ENCODE measurements around the gene PPFIA3.
A peak's percentile ranks its signal among the peaks of the same experiment; 100 is the strongest.
"Not testable (repeated sequence)": the region's sequence is repeated elsewhere in the genome, so short reads cannot be mapped to it uniquely, and the experiment has no call there.

PPFIA3 gene

DNA sequence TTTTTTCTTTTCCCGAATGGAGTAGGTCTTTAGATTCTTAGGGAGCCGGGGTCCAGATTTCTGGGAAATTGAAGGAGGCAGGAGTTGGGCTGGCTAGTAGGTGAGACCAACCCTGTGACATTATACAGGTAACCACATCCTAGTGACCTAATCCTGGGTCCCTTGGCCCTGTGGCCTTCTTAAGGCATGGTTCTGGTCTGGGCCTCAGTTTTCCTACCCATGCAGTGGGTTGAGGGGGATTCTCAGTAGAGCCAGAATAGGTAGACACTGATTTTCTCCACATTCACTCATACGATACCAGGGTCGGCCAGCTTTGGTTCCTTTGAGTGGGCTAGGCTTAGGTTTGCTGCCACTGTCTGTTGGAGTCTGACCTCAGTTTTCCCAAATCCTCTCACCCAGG, 7.2 kb downstream of the PPFIA3 start:
- DNase-seq: no peak

- not testable (repeated sequence) for DNase-seq
Observed at GRCh38 chr19:49127225-49127624, 7.9 kb downstream of the PPFIA3 start.

DNA sequence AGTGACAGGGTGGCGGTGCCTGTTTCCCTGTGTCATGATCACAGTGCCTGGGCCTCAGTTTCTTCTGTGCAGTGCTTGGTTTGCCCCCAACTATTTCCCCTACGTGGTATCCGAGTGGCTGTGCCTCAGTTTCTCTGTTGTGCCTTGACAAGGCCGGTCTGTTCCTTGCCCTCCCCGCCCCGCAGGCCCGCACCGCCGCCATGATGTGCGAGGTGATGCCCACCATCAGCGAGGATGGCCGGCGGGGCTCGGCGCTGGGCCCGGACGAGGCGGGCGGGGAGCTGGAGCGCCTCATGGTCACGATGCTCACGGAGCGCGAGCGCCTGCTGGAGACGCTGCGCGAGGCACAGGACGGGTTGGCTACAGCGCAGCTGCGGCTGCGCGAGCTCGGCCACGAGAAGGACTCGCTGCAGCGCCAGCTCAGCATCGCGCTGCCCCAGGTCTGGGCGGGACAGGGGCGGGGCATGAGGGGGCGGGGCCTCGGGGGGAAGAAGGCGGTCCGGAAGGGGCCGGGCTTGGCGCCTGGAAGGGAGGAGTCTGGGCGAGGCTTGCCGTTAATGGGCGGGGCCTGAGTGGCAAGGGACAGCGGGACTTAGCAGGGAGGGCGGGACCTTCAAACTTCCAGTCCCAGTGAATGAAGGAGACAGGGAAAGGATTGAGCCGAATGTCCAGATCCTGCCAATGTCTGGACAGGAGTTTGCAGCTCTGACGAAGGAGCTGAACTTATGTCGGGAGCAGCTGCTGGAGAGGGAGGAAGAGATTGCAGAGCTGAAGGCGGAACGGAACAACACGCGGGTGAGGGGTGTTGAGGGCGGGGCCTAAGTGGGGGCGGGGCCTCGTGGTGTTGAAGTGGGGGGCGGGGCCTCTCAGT, 8.6 kb downstream of the PPFIA3 start:
- DNase-seq: peak; percentile 93

DNA sequence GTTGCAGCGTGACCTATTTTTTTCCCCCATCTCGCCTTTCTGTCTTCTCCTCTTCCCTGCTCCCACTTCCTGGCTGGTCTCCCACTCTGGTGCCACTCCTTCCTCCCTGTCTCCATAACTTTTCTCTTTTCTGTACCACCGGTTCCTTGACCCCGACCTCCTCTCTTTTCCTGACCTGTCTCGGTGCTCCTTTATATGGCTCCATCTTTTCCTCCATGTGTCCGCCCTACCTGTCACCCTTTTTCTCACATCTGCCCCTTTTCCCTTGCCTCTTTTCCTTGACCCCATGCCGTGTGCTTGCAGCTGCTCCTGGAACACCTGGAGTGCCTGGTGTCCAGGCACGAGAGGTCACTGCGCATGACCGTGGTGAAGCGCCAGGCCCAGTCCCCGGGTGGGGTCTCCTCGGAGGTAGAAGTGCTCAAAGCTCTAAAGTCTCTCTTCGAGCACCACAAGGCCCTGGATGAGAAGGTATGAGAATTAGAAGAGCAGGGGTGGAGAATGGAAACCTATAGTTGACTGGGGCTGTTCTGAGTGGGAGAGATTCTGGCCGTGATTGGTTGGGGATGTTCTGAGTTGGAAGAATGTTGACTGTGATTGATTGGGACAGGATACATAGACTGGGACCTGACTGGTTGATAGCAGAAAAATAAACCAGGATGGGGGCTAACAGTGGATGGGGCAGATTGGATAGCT, 9.3 kb downstream of the PPFIA3 start:
- no peak for DNase-seq

- no peak for DNase-seq
Observed at GRCh38 chr19:49129238-49129583, 9.9 kb downstream of the PPFIA3 start.

GRCh38 chr19:49130325-49130724, 11.0 kb downstream of the PPFIA3 start:
- no peak for DNase-seq

GRCh38 chr19:49132974-49133609, 13.7 kb downstream of the PPFIA3 start:
- peak; percentile 69 for DNase-seq

GRCh38 chr19:49133621-49134454, 14.5 kb downstream of the PPFIA3 start:
- peak; percentile 74 for DNase-seq

GRCh38 chr19:49135686-49136085, 16.3 kb downstream of the PPFIA3 start:
- DNase-seq: no peak

DNA sequence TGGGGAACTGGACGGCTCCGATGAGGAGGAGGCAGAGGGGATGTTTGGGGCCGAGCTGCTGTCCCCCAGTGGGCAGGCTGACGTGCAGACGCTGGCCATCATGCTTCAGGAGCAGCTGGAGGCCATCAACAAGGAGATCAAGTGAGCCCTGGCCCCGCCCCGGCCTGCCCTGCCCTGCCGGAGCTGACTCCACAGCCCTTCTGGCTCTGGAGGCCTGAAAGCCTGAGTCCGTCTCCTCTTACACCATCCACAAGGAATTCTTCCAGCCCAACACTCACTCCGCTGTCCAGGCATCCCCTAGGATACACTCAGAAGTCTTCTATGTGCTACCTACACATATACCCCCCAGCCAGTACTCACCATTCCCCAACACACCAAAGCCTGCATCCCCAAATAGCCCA, 17.4 kb downstream of the PPFIA3 start:
- DNase-seq: no peak

DNA sequence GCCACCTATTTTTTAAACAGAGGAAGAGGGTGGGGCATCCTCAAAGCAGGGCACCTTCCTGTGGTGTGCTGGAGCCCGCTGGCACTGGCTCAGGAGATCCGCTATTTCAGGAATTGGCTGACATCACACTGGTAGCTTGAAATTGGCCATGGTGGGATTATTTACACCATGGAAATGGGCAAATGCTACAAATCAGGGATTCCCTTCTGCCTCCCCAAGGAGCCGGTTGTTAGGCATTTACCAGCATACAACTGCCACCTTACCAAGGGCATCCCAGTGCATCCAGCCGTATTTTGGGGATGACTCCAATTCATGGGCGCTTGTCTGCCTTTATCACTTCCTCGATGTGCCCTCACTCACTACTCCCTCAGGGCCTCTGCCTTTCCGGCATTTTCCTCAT, 21.6 kb downstream of the PPFIA3 start:
- DNase-seq: no peak

DNA sequence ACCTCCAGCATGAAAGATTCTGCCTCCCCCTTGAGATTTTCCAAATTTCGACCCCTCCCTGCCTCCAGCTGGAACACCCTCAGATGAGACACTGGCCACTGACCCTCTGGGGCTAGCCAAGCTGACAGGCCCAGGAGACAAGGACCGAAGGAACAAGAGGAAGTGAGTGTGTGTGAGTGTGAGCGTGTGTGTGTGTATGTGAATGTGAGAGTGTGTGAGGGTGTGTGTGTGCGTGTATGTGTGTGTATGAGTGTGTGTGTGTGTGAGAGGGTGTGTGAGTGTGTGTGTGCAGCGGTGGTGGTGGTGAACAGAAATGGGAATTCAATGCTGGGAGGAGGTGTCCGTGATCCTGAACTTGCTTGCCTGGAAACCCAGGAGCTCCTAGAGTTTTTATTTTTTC, 22.0 kb downstream of the PPFIA3 start:
- no peak for DNase-seq

DNA sequence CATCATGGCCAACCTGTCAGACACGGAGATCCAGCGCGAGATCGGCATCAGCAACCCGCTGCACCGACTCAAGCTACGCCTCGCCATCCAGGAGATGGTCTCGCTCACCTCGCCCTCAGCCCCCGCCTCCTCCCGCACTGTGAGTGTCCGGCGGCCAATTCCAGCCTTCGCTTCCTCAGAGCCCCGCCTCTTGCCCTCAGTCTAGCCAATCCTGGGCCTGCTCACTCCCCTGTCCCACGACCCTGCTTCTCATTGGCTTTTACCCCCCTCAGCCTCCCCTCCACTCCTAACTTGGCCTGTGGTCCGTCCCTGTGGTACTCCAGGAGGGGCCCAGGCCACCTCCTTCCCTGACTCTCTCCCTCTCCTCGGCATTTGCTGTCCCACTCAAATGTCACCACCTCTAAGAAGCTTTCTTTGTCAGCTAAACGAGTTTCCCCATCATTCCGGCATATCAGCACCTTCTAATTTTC, 23.6 kb downstream of the PPFIA3 start:
- DNase-seq: no peak

- DNase-seq: peak; percentile 53
Observed at GRCh38 chr19:49145573-49146407, 26.4 kb downstream of the PPFIA3 start.

DNA sequence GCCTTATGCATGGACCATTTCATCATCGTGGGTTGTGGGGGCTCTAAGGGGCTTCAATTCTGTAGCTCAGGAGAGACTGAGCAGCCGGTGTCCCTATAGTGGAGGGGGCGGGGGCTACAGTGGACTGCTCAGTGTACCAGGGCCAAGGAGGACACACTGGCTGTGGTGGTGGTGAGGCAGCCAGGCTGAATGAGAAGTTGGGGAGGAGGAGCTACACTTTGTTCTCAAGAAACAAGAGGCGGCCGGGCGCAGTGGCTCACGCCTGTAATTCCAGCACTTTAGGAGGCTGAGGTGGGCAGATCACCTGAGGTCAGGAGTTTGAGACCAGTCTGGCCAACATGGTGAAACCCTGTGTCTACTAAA, 27.0 kb downstream of the PPFIA3 start:
- DNase-seq: not testable (repeated sequence)

DNA sequence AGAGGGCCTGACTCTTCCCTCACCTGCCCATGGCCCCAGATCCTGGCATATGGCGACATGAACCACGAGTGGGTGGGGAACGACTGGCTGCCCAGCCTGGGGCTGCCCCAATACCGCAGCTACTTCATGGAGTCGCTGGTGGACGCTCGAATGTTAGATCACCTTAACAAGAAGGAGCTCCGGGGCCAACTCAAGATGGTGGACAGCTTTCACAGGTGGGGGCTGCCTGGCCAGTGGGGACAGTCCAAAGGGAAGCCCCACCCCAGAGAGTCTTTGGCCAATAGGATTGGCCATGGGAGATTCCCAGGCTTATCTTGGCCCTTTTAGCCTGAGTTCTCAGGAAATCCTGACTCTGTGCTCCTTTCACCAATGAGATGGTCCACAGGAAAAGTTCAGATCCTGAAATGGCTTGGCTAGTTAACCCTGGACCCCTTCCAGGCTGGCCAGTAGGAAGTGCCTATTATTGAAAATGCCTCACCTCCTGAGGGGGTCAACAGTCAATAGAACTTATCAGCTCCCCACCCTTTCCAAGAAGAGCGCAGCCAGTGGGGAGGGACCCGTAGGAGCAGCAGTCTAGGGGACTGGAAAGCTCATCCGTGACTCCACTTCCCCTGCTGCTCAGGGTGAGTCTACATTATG, 28.8 kb downstream of the PPFIA3 start:
- no peak for DNase-seq

- DNase-seq: peak; percentile 95
Observed at GRCh38 chr19:49148784-49149651, 29.7 kb downstream of the PPFIA3 start.

DNA sequence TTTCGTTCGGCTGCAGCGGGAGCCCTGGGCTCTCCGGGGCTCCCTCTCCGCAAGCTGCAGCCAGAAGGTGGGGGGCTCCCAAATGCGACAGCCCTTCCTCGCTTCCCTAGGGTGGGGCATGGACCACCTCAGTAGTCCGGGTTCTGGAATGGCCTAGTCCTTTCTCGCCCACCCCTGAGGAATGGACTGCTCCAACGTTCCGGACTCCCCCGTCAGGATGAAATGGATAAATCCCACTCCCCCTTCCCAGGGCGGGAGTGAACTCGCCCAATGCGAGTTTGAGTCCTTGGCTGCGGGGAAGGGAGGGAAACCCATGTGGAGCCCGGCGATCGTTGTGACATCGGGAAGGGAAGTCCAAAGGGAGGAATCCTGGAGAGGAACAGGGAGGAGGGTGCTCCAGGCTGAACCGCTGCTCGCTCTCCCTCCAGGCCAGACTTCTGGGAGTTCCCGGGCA, 30.3 kb downstream of the PPFIA3 start:
- peak; percentile 79 for DNase-seq

DNA sequence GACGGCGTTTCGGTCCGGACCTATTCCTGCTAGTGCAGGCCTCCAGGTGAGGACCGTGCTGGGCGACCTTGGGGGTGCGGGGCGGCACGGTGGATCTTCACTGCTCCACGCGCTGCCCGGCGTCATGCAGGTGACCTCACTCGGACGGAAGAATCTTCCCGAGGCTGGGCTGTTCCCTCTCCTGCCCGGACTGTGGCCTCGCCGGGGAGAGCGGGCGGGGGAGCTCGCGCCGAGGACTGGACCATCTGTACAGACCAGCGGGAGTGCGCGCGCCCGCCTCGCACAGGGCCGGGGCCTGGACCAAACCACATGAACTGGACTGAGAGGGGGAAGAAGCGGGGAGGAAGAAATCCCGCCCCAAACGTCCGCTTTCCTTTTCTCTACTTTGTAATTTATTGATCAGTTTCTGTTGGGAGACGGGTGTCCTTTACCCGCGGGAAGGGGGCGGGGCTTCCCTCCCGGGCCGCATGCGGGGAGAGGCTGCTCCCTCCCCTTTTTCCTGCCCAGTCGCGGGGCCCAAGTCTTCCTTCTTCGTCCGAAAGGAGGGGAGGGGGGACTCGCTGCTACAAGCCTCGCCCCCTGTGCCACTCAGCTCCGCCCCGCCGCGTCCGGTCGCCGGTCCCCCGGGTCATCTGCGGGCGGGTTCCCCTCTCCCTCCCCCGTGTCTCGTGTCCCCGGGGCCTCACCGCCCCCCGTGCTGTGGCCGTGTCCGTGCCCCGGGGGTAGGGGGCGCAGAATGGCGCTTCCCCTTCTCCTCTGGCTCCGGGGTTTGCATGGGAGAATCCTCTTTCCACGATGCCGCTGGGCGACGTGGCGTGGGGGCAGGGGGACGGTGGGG, 31.0 kb downstream of the PPFIA3 start:
- DNase-seq: peak; percentile 81

DNA sequence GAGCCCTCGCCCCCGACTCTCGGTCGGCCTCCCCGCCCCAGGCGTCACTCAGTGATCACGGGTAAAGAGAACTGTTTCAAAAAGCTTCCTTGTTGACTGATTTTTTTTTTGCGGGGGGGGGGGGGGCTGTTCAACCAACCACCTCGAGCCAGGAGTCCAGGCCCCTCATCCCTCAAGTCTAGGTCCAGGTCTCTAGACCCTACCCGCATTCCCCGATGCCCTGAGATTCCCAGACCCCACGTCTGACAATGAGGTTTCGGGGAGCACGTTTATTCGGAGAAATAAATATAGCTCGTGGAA, 31.6 kb downstream of the PPFIA3 start:
- DNase-seq: no peak
